ENCODE data around the gene SUN3. TPM values are rescaled to one million over a fixed set of nuclear protein-coding genes. Genes with fewer than 3 reads are reported as not detected.

SUN3 gene, protein sequence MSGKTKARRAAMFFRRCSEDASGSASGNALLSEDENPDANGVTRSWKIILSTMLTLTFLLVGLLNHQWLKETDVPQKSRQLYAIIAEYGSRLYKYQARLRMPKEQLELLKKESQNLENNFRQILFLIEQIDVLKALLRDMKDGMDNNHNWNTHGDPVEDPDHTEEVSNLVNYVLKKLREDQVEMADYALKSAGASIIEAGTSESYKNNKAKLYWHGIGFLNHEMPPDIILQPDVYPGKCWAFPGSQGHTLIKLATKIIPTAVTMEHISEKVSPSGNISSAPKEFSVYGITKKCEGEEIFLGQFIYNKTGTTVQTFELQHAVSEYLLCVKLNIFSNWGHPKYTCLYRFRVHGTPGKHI
- not detected in 2 replicates for total RNA-seq (ENCODE audit: low replicate concordance)

DNA sequence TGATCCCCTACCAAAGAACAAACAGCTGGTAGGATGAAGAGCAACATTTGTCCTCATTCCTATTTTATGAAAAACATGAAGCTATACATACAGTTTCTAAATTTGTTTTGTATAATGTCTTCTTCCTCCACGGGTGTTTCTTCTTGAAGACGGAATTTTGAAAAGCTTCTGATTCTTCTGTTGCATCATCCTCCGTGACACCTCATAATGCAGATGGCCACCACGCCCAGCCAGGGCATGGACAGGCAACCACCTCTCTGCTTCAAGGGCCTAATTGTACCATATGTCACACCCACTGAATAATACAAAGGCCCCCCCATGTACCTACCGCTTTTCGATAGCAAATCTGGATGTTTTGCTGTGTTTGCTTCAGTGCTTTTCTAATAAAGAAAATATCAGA lies at the start of gene SUN3:
Gene SUN3, minus strand, starts transcription at position 170 of the 400 bp plus-strand sequence. Its CDS starts 169 bp downstream, at position 1.
- Mint-ChIP-seq H3K36me3 (no peaks in the 10 kb centered on the region), H3K9me3 (no peaks in the 10 kb centered on the region), H3K27me3 (ENCODE audit: insufficient read depth, low read depth) (peaks cover 3% of the 10 kb centered on the region), H3K4me3 (no peak within 1 kb of the TSS), H3K4me1 (no peaks in the 10 kb centered on the region), H3K27ac (no peak within 1 kb of the TSS)
- H3K4me3 ChIP-seq = no peak within 1 kb of the TSS
- H3K9me3 ChIP-seq (ENCODE audit: low read depth) = no peaks in the 10 kb centered on the region
- no peak for TF ChIP-seq EZH2phosphoT487 (IDR thresholded peaks at IDR 0.05)
- no peak for TF ChIP-seq EZH2 (IDR thresholded peaks at IDR 0.05)
- TF ChIP-seq, protein P1, sequence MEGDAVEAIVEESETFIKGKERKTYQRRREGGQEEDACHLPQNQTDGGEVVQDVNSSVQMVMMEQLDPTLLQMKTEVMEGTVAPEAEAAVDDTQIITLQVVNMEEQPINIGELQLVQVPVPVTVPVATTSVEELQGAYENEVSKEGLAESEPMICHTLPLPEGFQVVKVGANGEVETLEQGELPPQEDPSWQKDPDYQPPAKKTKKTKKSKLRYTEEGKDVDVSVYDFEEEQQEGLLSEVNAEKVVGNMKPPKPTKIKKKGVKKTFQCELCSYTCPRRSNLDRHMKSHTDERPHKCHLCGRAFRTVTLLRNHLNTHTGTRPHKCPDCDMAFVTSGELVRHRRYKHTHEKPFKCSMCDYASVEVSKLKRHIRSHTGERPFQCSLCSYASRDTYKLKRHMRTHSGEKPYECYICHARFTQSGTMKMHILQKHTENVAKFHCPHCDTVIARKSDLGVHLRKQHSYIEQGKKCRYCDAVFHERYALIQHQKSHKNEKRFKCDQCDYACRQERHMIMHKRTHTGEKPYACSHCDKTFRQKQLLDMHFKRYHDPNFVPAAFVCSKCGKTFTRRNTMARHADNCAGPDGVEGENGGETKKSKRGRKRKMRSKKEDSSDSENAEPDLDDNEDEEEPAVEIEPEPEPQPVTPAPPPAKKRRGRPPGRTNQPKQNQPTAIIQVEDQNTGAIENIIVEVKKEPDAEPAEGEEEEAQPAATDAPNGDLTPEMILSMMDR (IDR thresholded peaks at IDR 0.05) = no peak
- no peaks in the 10 kb centered on the region for H3K79me2 ChIP-seq (ENCODE audit: low read depth)
- H4K20me1 ChIP-seq (ENCODE audit: low read depth) = no peaks in the 10 kb centered on the region
- peaks cover 25% of the 10 kb centered on the region for H3K27me3 ChIP-seq
- H2AFZ ChIP-seq (replicated peaks) = no peak within 1 kb of the TSS
- no peak within 1 kb of the TSS for H3K4me2 ChIP-seq
- no peak within 1 kb of the TSS for H3K9ac ChIP-seq
- H3K27ac ChIP-seq = no peak within 1 kb of the TSS
- no peaks in the 10 kb centered on the region for H3K4me1 ChIP-seq
- no peaks in the 10 kb centered on the region for H3K36me3 ChIP-seq
- no peaks in the 10 kb centered on the region for H3F3A ChIP-seq (ENCODE audit: low read depth)
- no peak for DNase-seq (ENCODE audit: low spot score)

- Mint-ChIP-seq H3K36me3 (no peaks in the 10 kb centered on the region), H3K4me3 (no peak overlapping the region), H3K27ac (no peak overlapping the region), H3K4me1 (no peaks in the 10 kb centered on the region), H3K27me3 (ENCODE audit: insufficient read depth, low read depth) (no peaks in the 10 kb centered on the region), H3K9me3 (no peaks in the 10 kb centered on the region)
- no peak overlapping the region for H3K9ac ChIP-seq
- H3K4me2 ChIP-seq = no peak overlapping the region
- no peaks in the 10 kb centered on the region for H3K36me3 ChIP-seq
- no peaks in the 10 kb centered on the region for H4K20me1 ChIP-seq (ENCODE audit: low read depth)
- no peak overlapping the region for H3K4me3 ChIP-seq
- H3K27me3 ChIP-seq = no peaks in the 10 kb centered on the region
- H3K9me3 ChIP-seq (ENCODE audit: low read depth) = no peaks in the 10 kb centered on the region
- no peaks in the 10 kb centered on the region for H3K4me1 ChIP-seq
- H3F3A ChIP-seq (ENCODE audit: low read depth) = no peaks in the 10 kb centered on the region
- no peak overlapping the region for H2AFZ ChIP-seq (replicated peaks)
- no peak for DNase-seq (ENCODE audit: low spot score)
- TF ChIP-seq EZH2phosphoT487 (IDR thresholded peaks at IDR 0.05) (no peak), EZH2 (IDR thresholded peaks at IDR 0.05) (no peak)
- TF ChIP-seq, protein P1 (IDR thresholded peaks at IDR 0.05) = no peak
- no peak overlapping the region for H3K27ac ChIP-seq
- no peaks in the 10 kb centered on the region for H3K79me2 ChIP-seq (ENCODE audit: low read depth)
These were observed 49.6 kb upstream of the SUN3 start for GRCh38 chr7:48078470-48078869.

- no peaks in the 10 kb centered on the region for H3F3A ChIP-seq (ENCODE audit: low read depth)
- no peaks in the 10 kb centered on the region for H3K36me3 Mint-ChIP-seq
- TF ChIP-seq, protein P1 (IDR thresholded peaks at IDR 0.05) = no peak
- TF ChIP-seq EZH2phosphoT487 (IDR thresholded peaks at IDR 0.05) (no peak), EZH2 (IDR thresholded peaks at IDR 0.05) (no peak)
- no peaks in the 10 kb centered on the region for H4K20me1 ChIP-seq (ENCODE audit: low read depth)
- no peak overlapping the region for H2AFZ ChIP-seq (replicated peaks)
- H3K9me3 ChIP-seq (ENCODE audit: low read depth) = no peaks in the 10 kb centered on the region
- no peaks in the 10 kb centered on the region for H3K4me1 Mint-ChIP-seq
- H3K4me1 ChIP-seq = no peaks in the 10 kb centered on the region
- H3K27ac Mint-ChIP-seq = no peak overlapping the region
- H3K4me2 ChIP-seq = no peak overlapping the region
- H3K4me3 Mint-ChIP-seq = no peak overlapping the region
- H3K36me3 ChIP-seq = no peaks in the 10 kb centered on the region
- DNase-seq (ENCODE audit: low spot score) = no peak
- H3K4me3 ChIP-seq = no peak overlapping the region
- H3K9me3 Mint-ChIP-seq = no peaks in the 10 kb centered on the region
- H3K27me3 Mint-ChIP-seq (ENCODE audit: insufficient read depth, low read depth) = no peaks in the 10 kb centered on the region
- no peak overlapping the region for H3K27ac ChIP-seq
- H3K79me2 ChIP-seq (ENCODE audit: low read depth) = no peaks in the 10 kb centered on the region
- H3K27me3 ChIP-seq = no peaks in the 10 kb centered on the region
- H3K9ac ChIP-seq = no peak overlapping the region
These were observed 48.5 kb upstream of the SUN3 start for GRCh38 chr7:48077423-48077822.

Data from neural progenitor cell (in vitro differentiated cells).